ENCODE data around the gene NPIPB9. TPM values are rescaled to one million over a fixed set of nuclear protein-coding genes. Genes with fewer than 3 reads are reported as not detected.

The NPIPB9 gene
- total RNA-seq, 1 experiment from 2014 or later: 0.46 TPM

Other genes with a start within 250 kb of the NPIPB9 start
- not detected in 2 replicates for gene IL27, start 245.0 kb upstream of the NPIPB9 start, total RNA-seq (2014; rRNA removed; shearing (Covaris generic))
- 52.0 and 53.5 TPM in 2 replicates for gene NUPR1, start 212.8 kb upstream of the NPIPB9 start, total RNA-seq (2014; rRNA removed; shearing (Covaris generic))
- gene SGF29, start 197.9 kb upstream of the NPIPB9 start, total RNA-seq (2014; rRNA removed; shearing (Covaris generic)): 10.0 and 15.4 TPM in 2 replicates
- gene SULT1A2, start 154.7 kb upstream of the NPIPB9 start, total RNA-seq (2014; rRNA removed; shearing (Covaris generic)): 2.0 and 2.8 TPM in 2 replicates
- 50.4 and 51.9 TPM in 2 replicates for gene SULT1A1, start 141.7 kb upstream of the NPIPB9 start, total RNA-seq (2014; rRNA removed; shearing (Covaris generic))
- not detected in 2 replicates for gene NPIPB8, start 113.7 kb upstream of the NPIPB9 start, total RNA-seq (2014; rRNA removed; shearing (Covaris generic))
- 71.4 and 82.5 TPM in 2 replicates for gene EIF3C, start 40.3 kb upstream of the NPIPB9 start, total RNA-seq (2014; rRNA removed; shearing (Covaris generic))
- 27.2 and 31.0 TPM in 2 replicates for gene ATXN2L, start 71.2 kb downstream of the NPIPB9 start, total RNA-seq (2014; rRNA removed; shearing (Covaris generic))
- 150 and 159 TPM in 2 replicates for gene TUFM, start 94.6 kb downstream of the NPIPB9 start, total RNA-seq (2014; rRNA removed; shearing (Covaris generic))
- 4.6 and 7.5 TPM in 2 replicates for gene SH2B1, start 112.1 kb downstream of the NPIPB9 start, total RNA-seq (2014; rRNA removed; shearing (Covaris generic))
- gene ATP2A1, start 126.7 kb downstream of the NPIPB9 start, total RNA-seq (2014; rRNA removed; shearing (Covaris generic)): 0.04 TPM in 1 of 2 replicates, not detected in the other
- gene RABEP2, start 173.5 kb downstream of the NPIPB9 start, total RNA-seq (2014; rRNA removed; shearing (Covaris generic)): 13.7 and 31.9 TPM in 2 replicates
- gene CD19, start 180.2 kb downstream of the NPIPB9 start, total RNA-seq (2014; rRNA removed; shearing (Covaris generic)): not detected in 2 replicates
- 9.9 and 12.7 TPM in 2 replicates for gene NFATC2IP, start 199.2 kb downstream of the NPIPB9 start, total RNA-seq (2014; rRNA removed; shearing (Covaris generic))
- 16.6 and 22.1 TPM in 2 replicates for gene SPNS1, start 223.0 kb downstream of the NPIPB9 start, total RNA-seq (2014; rRNA removed; shearing (Covaris generic))
- 0.29 and 0.50 TPM in 2 replicates for gene LAT, start 233.3 kb downstream of the NPIPB9 start, total RNA-seq (2014; rRNA removed; shearing (Covaris generic))